SK-N-SH (cell line): ENCODE data around the gene EEF1AKMT3. TPM values are rescaled to one million over a fixed set of nuclear protein-coding genes. Genes with fewer than 3 reads are reported as not detected.

ENCODE experiments used
- CTCF ChIA-PET: fragments of 300-600, 350-600 bp; formaldehyde crosslinking; extraction: SDS; loops from one replicate; lab custom pipeline; 2021; lab: Yijun Ruan, JAX
- POLR2A ChIA-PET: fragments of 350-600 bp; sonication (Branson Sonifier 250); formaldehyde crosslinking; extraction: SDS; loops from one replicate; lab custom pipeline; 2020; ENCODE audit warnings: antibody characterized with exemption, inconsistent platforms; lab: Yijun Ruan, JAX
- DNase-seq: peaks from one replicate; pipeline ENCODE4 v3.0.0; 2012
- H2AFZ ChIP-seq: fragments of 200-600 bp; sonication (generic); 2 replicates; pipeline ENCODE4 v1.8.1; 2016; ENCODE audit warnings: antibody characterized with exemption, mild to moderate bottlenecking, low read depth
- H3F3A ChIP-seq: fragments of 200-600 bp; sonication (generic); replicated peaks from 2 replicates; pipeline ENCODE3; 2016; ENCODE audit warnings: antibody characterized with exemption, mild to moderate bottlenecking; ENCODE audit not compliant: insufficient read depth
- H3K27ac ChIP-seq, 2 experiments: fragments of 200-500 bp in 1 of 2; fragments of 200-600 bp in 1 of 2; sonication (Bioruptor generic) in 1 of 2; sonication (generic), shearing (Covaris generic) in 1 of 2; 2 replicates each; pipeline versions ENCODE4 v1.5.1 to v1.6.1; 2014 to 2016; ENCODE audit warnings: low read depth in 2 of 2, inconsistent platforms in 1 of 2, low read length in 1 of 2, mild to moderate bottlenecking in 1 of 2, mixed read lengths in 1 of 2
- H3K27me3 ChIP-seq: fragments of 200-600 bp; sonication (generic), shearing (Covaris generic); 2 replicates; pipeline ENCODE4 v1.6.1; 2016; ENCODE audit warnings: mixed run types; ENCODE audit not compliant: insufficient read depth
- H3K36me3 ChIP-seq, 2 experiments: fragments of 200-500 bp in 1 of 2; fragments of 200-600 bp in 1 of 2; sonication (Bioruptor generic) in 1 of 2; sonication (generic) in 1 of 2; replicated peaks in 1 of 2; 2 replicates each; pipeline versions ENCODE3 to v1.5.1; 2014 to 2016; ENCODE audit warnings: low read length in 1 of 2, mild to moderate bottlenecking in 1 of 2; ENCODE audit not compliant: insufficient read depth in 2 of 2, control insufficient read depth in 1 of 2
- H3K4me1 ChIP-seq, 2 experiments: fragments of 200-500 bp in 1 of 2; fragments of 200-600 bp in 1 of 2; sonication (Bioruptor generic) in 1 of 2; sonication (generic), shearing (Covaris generic) in 1 of 2; 2 replicates each; pipeline versions ENCODE4 v1.5.1 to v1.6.1; 2014 to 2016; ENCODE audit warnings: low read depth in 1 of 2, low read length in 1 of 2, mixed run types in 1 of 2; ENCODE audit not compliant: insufficient read depth in 2 of 2, control insufficient read depth in 1 of 2
- H3K4me2 ChIP-seq: fragments of 200-600 bp; sonication (generic), shearing (Covaris generic); 2 replicates; pipeline ENCODE4 v1.6.1; 2017; ENCODE audit warnings: mixed run types
- H3K4me3 ChIP-seq, 2 experiments: fragments of 200-500 bp in 1 of 2; fragments of 200-600 bp in 1 of 2; sonication (Bioruptor generic) in 1 of 2; sonication (generic), shearing (Covaris generic) in 1 of 2; 2 replicates each; pipeline versions ENCODE4 v1.5.1 to v1.8.1; 2014 to 2016; ENCODE audit warnings: low read depth in 2 of 2, inconsistent platforms in 1 of 2, low read length in 1 of 2, mild to moderate bottlenecking in 1 of 2, mixed read lengths in 1 of 2, moderate library complexity in 1 of 2
- H3K79me2 ChIP-seq: fragments of 200-600 bp; sonication (generic); 2 replicates; pipeline ENCODE4 v1.8.1; 2017; ENCODE audit warnings: mild to moderate bottlenecking; ENCODE audit not compliant: insufficient read depth
- H3K9ac ChIP-seq: fragments of 200-600 bp; sonication (generic); 2 replicates; pipeline ENCODE4 v1.6.1; 2017; ENCODE audit warnings: mixed run types
- H3K9me2 ChIP-seq: fragments of 200-600 bp; sonication (generic); 2 replicates; pipeline ENCODE4 v1.6.1; 2017; ENCODE audit warnings: mixed run types
- H3K9me3 ChIP-seq: fragments of 200-600 bp; sonication (generic); 2 replicates; pipeline ENCODE4 v1.6.1; 2017; ENCODE audit warnings: mixed run types, mild to moderate bottlenecking, moderate library complexity
- H4K20me1 ChIP-seq: fragments of 200-600 bp; sonication (generic); 2 replicates; pipeline ENCODE4 v1.6.1; 2017; ENCODE audit warnings: mild to moderate bottlenecking, mixed run types; ENCODE audit not compliant: insufficient read depth
- EP300 ChIP-seq, 2 experiments: IDR thresholded peaks; 2 replicates each; pipeline versions ENCODE4 v1.4.0 to v1.6.1; 2012; ENCODE audit warnings: borderline replicate concordance in 1 of 2, low read depth in 1 of 2, low read length in 1 of 2
- EZH2phosphoT487 ChIP-seq: fragments of 200-600 bp; sonication (generic); IDR thresholded peaks from 2 replicates; pipeline ENCODE4 v1.6.1; 2017; ENCODE audit warnings: low read depth, mixed run types, mild to moderate bottlenecking, antibody characterized with exemption, moderate library complexity, borderline replicate concordance
- FOXJ3 ChIP-seq: sonication (generic); formaldehyde crosslinking; IDR thresholded peaks from 2 replicates; pipeline ENCODE4 v1.5.1; 2020; ENCODE audit warnings: mild to moderate bottlenecking, missing genetic modification reagents
- FOXM1 ChIP-seq: IDR thresholded peaks from 2 replicates; pipeline ENCODE4 v1.4.0; 2012; ENCODE audit warnings: low read depth, mild to moderate bottlenecking
- JUND ChIP-seq: IDR thresholded peaks from 2 replicates; pipeline ENCODE4 v1.4.0; 2012
- MAX ChIP-seq: IDR thresholded peaks from 2 replicates; pipeline ENCODE4 v1.4.0; 2012; ENCODE audit warnings: low read depth
- MEF2A ChIP-seq: IDR thresholded peaks from 2 replicates; pipeline ENCODE4 v1.4.0; 2012; ENCODE audit warnings: low read depth, borderline replicate concordance
- MXI1 ChIP-seq: IDR thresholded peaks from 2 replicates; pipeline ENCODE4 v1.6.1; 2012; ENCODE audit warnings: mild to moderate bottlenecking, low read depth, low read length, improper control_type of control experiment
- NRF1 ChIP-seq: IDR thresholded peaks from 2 replicates; pipeline ENCODE4 v1.6.1; 2012; ENCODE audit warnings: low read depth, mild to moderate bottlenecking, low read length
- RFX5 ChIP-seq: IDR thresholded peaks from 2 replicates; pipeline ENCODE4 v1.6.1; 2012; ENCODE audit warnings: mild to moderate bottlenecking, improper control_type of control experiment, low read length
- RXRA ChIP-seq: IDR thresholded peaks from 2 replicates; pipeline ENCODE4 v1.4.0; 2012; ENCODE audit warnings: low read depth, mild to moderate bottlenecking, borderline replicate concordance
- SMC3 ChIP-seq: IDR thresholded peaks from 2 replicates; pipeline ENCODE4 v1.6.1; 2012; ENCODE audit warnings: low read depth, low read length, improper control_type of control experiment
- TAF1 ChIP-seq: IDR thresholded peaks from 2 replicates; pipeline ENCODE4 v1.6.1; 2012; ENCODE audit warnings: low read depth, mild to moderate bottlenecking, low read length, moderate library complexity, borderline replicate concordance
- TCF12 ChIP-seq: IDR thresholded peaks from 2 replicates; pipeline ENCODE4 v1.4.0; 2012
- YY1 ChIP-seq: IDR thresholded peaks from 2 replicates; pipeline ENCODE4 v1.4.0; 2012; ENCODE audit warnings: low read depth, mild to moderate bottlenecking
- WGBS: methylation state at CpG from one replicate; pipeline ENCODE4 v1.1.6; 2017; ENCODE audit warnings: low lambda C conversion rate; 5-methylcytosine and 5-hydroxymethylcytosine counted together
- polyA plus RNA-seq, 3 experiments: library from polyadenylated mRNA; depleted of rRNA; stranded (reverse); fragments of >200 nt; gene quantifications; 2 replicates each; pipeline ENCODE4 v1.2.3, GENCODE V29; 2012
- TF ChIP-seq, protein P1 (sequence below): fragments of 200-600 bp; sonication (generic); IDR thresholded peaks from 2 replicates; pipeline ENCODE4 v1.6.1; 2017; ENCODE audit warnings: antibody characterized with exemption, mild to moderate bottlenecking, moderate library complexity
- TF ChIP-seq, protein P2 (sequence below): IDR thresholded peaks from 2 replicates; pipeline ENCODE4 v1.4.0; 2012; ENCODE audit warnings: low read depth, borderline replicate concordance

Gene EEF1AKMT3
- polyA plus RNA-seq, 1 of the 3 experiments (the other 2 are of a cell fraction) = 10.3 TPM

- H3K36me3 ChIP-seq = no peaks in the 10 kb centered on the region
- H3F3A ChIP-seq = peaks cover 17% of the 10 kb centered on the region
- no peak overlapping the region for H3K9ac ChIP-seq
- H3K79me2 ChIP-seq = no peaks in the 10 kb centered on the region
- no peak for DNase-seq
- H3K9me2 ChIP-seq = no peaks in the 10 kb centered on the region
- no peak overlapping the region for H2AFZ ChIP-seq
- 76% methylated on average over 7 of the region's 10 CpGs for WGBS
- POLR2A ChIA-PET = no interaction called here
- H3K4me1 ChIP-seq = peaks cover 0 to 35% of the 10 kb centered on the region in 2 experiments; a peak in 2 of 4 replicates
- CTCF ChIA-PET = interaction anchor here (0.7 to 7.1 kb wide), 6 partner anchors 8 to 157 kb away, joined by 3 to 133 read pairs (median 5); partner anchors contain the start of gene B4GALNT1
- no peak overlapping the region for H3K4me2 ChIP-seq
- no peak overlapping the region for H3K27ac ChIP-seq
- H3K9me3 ChIP-seq = no peaks in the 10 kb centered on the region
- no peak overlapping the region for H3K4me3 ChIP-seq
- H3K27me3 ChIP-seq = no peaks in the 10 kb centered on the region
- no peaks in the 10 kb centered on the region for H4K20me1 ChIP-seq
- TF ChIP-seq, protein P1, sequence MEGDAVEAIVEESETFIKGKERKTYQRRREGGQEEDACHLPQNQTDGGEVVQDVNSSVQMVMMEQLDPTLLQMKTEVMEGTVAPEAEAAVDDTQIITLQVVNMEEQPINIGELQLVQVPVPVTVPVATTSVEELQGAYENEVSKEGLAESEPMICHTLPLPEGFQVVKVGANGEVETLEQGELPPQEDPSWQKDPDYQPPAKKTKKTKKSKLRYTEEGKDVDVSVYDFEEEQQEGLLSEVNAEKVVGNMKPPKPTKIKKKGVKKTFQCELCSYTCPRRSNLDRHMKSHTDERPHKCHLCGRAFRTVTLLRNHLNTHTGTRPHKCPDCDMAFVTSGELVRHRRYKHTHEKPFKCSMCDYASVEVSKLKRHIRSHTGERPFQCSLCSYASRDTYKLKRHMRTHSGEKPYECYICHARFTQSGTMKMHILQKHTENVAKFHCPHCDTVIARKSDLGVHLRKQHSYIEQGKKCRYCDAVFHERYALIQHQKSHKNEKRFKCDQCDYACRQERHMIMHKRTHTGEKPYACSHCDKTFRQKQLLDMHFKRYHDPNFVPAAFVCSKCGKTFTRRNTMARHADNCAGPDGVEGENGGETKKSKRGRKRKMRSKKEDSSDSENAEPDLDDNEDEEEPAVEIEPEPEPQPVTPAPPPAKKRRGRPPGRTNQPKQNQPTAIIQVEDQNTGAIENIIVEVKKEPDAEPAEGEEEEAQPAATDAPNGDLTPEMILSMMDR = no peak
- no peak for TF ChIP-seq MXI1
- TF ChIP-seq MAX = no peak
- TF ChIP-seq, protein P2, sequence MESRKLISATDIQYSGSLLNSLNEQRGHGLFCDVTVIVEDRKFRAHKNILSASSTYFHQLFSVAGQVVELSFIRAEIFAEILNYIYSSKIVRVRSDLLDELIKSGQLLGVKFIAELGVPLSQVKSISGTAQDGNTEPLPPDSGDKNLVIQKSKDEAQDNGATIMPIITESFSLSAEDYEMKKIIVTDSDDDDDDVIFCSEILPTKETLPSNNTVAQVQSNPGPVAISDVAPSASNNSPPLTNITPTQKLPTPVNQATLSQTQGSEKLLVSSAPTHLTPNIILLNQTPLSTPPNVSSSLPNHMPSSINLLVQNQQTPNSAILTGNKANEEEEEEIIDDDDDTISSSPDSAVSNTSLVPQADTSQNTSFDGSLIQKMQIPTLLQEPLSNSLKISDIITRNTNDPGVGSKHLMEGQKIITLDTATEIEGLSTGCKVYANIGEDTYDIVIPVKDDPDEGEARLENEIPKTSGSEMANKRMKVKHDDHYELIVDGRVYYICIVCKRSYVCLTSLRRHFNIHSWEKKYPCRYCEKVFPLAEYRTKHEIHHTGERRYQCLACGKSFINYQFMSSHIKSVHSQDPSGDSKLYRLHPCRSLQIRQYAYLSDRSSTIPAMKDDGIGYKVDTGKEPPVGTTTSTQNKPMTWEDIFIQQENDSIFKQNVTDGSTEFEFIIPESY = no peak
- no peak for TF ChIP-seq YY1
- TF ChIP-seq TAF1 = no peak
- no peak for TF ChIP-seq FOXM1
- TF ChIP-seq RXRA = no peak
- TF ChIP-seq FOXJ3 (CRISPR knock-in tag) = no peak
- TF ChIP-seq JUND = no peak
Measured at GRCh38 chr12:57739914-57740538, 32.4 kb upstream of the EEF1AKMT3 start.

GRCh38 chr12:57740656-57741412, 31.6 kb upstream of the EEF1AKMT3 start:
- peaks cover 0 to 32% of the 10 kb centered on the region in 2 experiments; a peak in 2 of 4 replicates for H3K4me1 ChIP-seq
- ChIA-PET CTCF (interaction anchor here (1.0 to 2.2 kb wide), 4 partner anchors 15 to 157 kb away, joined by 3 to 7 read pairs (median 5); partner anchors contain the start of gene B4GALNT1), POLR2A (no interaction called here)
- H2AFZ ChIP-seq = no peak overlapping the region
- no peak overlapping the region for H3K9ac ChIP-seq
- no peaks in the 10 kb centered on the region for H3K9me3 ChIP-seq
- no peaks in the 10 kb centered on the region for H3K27me3 ChIP-seq
- TF ChIP-seq RFX5 = no peak
- TF ChIP-seq TCF12 = no peak
- no peak for TF ChIP-seq NRF1
- TF ChIP-seq MEF2A = no peak
- TF ChIP-seq, protein P1 = no peak
- no peak for TF ChIP-seq SMC3
- no peak for TF ChIP-seq EP300 (IDR thresholded peaks at IDR 0.05; ENCODE audit: borderline replicate concordance in 1 of 2, low read depth in 1 of 2, low read length in 1 of 2)
- no peak for TF ChIP-seq EZH2phosphoT487
- H3K4me3 ChIP-seq = no peak overlapping the region
- H3K79me2 ChIP-seq = no peaks in the 10 kb centered on the region; the same call in 1 of the 2 replicates
- no peaks in the 10 kb centered on the region for H3K9me2 ChIP-seq
- H3K27ac ChIP-seq = no peak overlapping the region
- DNase-seq = no peak
- H4K20me1 ChIP-seq = no peaks in the 10 kb centered on the region
- H3F3A ChIP-seq = peaks cover 16% of the 10 kb centered on the region
- H3K36me3 ChIP-seq = no peaks in the 10 kb centered on the region
- 90% methylated on average over 4 of the region's 5 CpGs for WGBS
- no peak overlapping the region for H3K4me2 ChIP-seq
